Endothelial cell of umbilical vein (primary cell): ENCODE results near the gene C1orf122. TPM values are rescaled to one million over a fixed set of nuclear protein-coding genes. Genes with fewer than 3 reads are reported as not detected.

Experiments
- BruUV-seq: library from RNA; stranded (reverse); fragments of 400-500 nt; replicated peaks from 2 replicates; lab custom pipeline; 2021; lab: Mats Ljungman, UMichigan
- CTCF ChIA-PET: fragments of 300-600, 350-600 bp; sonication (Branson Sonifier 250); formaldehyde crosslinking; loops from one replicate; lab custom pipeline; 2021; ENCODE audit warnings: antibody characterized with exemption, inconsistent platforms; lab: Charles Lee
- POLR2A ChIA-PET: fragments of 300-600, 350-600 bp; sonication (Branson Sonifier 250); formaldehyde crosslinking; loops from one replicate; lab custom pipeline; 2021; ENCODE audit warnings: antibody characterized with exemption, inconsistent platforms; lab: Charles Lee
- DNase-seq: peaks from one replicate; pipeline ENCODE4 v3.0.0-alpha.2; 2011; ENCODE audit warnings: low read depth, low spot score
- FAIRE-seq: peaks from 2 replicates; lab custom pipeline; 2011; peaks lifted over from hg19 to GRCh38; lab: Jason Lieb, UNC
- H2AFZ ChIP-seq: 2 replicates; pipeline ENCODE4 v1.6.0; 2012; ENCODE audit warnings: low read depth, low read length, control low read depth, inconsistent platforms
- H3K27ac ChIP-seq: 2 replicates; pipeline ENCODE4 v1.5.1; 2011; ENCODE audit warnings: low read depth, mild to moderate bottlenecking, control low read depth, low read length, moderate library complexity; ENCODE audit not compliant: insufficient read depth
- H3K27me3 ChIP-seq, 2 experiments: 2 replicates each; pipeline versions ENCODE4 v1.6.0 to v1.6.1; 2011; ENCODE audit warnings: low read length in 2 of 2, mixed read lengths in 1 of 2; ENCODE audit not compliant: control insufficient read depth in 2 of 2, insufficient read depth in 2 of 2
- H3K36me3 ChIP-seq, 2 experiments: 2 replicates in 1 of 2; 3 replicates in 1 of 2; pipeline ENCODE4 v1.5.1; 2011; ENCODE audit warnings: low read length in 2 of 2, mild to moderate bottlenecking in 1 of 2, moderate library complexity in 1 of 2; ENCODE audit not compliant: control insufficient read depth in 2 of 2, insufficient read depth in 2 of 2; ENCODE audit errors: extremely low read depth in 1 of 2
- H3K4me1 ChIP-seq: 3 replicates; pipeline ENCODE4 v1.5.1; 2011; ENCODE audit warnings: mild to moderate bottlenecking, low read length; ENCODE audit not compliant: control insufficient read depth, insufficient read depth; ENCODE audit errors: extremely low read depth
- H3K4me2 ChIP-seq: 2 replicates; pipeline ENCODE4 v1.6.1; 2011; ENCODE audit warnings: low read length, control low read depth, mixed read lengths; ENCODE audit not compliant: insufficient read depth
- H3K4me3 ChIP-seq, 3 experiments: fragments of 200-600 bp in 1 of 3; sonication (generic), shearing (Covaris generic) in 1 of 3; replicated peaks in 1 of 3; 2 replicates each; pipeline ENCODE4 v1.5.1; 2011 to 2016; ENCODE audit warnings: control low read depth in 3 of 3, low read length in 3 of 3, mild to moderate bottlenecking in 2 of 3, inconsistent platforms in 1 of 3, low read depth in 1 of 3, moderate library complexity in 1 of 3; ENCODE audit not compliant: insufficient read depth in 1 of 3
- H3K79me2 ChIP-seq: 2 replicates; pipeline ENCODE4 v1.6.0; 2012; ENCODE audit warnings: low read length, inconsistent platforms; ENCODE audit not compliant: control insufficient read depth, insufficient read depth
- H3K9ac ChIP-seq: replicated peaks from 2 replicates; pipeline ENCODE3; 2011; ENCODE audit warnings: low read length, control low read depth; ENCODE audit not compliant: insufficient read depth; ENCODE audit errors: extremely low read depth
- H3K9me1 ChIP-seq: replicated peaks from 3 replicates; pipeline ENCODE4 v1.6.0; 2011; ENCODE audit warnings: mild to moderate bottlenecking, low read length; ENCODE audit not compliant: control insufficient read depth, insufficient read depth; ENCODE audit errors: extremely low read depth
- H3K9me3 ChIP-seq: replicated peaks from 2 replicates; pipeline ENCODE4 v1.5.1; 2012; ENCODE audit warnings: low read length, inconsistent platforms; ENCODE audit not compliant: control insufficient read depth, insufficient read depth
- H4K20me1 ChIP-seq: replicated peaks from 2 replicates; pipeline ENCODE3; 2011; ENCODE audit warnings: mild to moderate bottlenecking, low read length; ENCODE audit not compliant: control insufficient read depth, insufficient read depth; ENCODE audit errors: extremely low read depth
- CTCF ChIP-seq, 2 donors: IDR thresholded peaks; 1 replicate in 1 of 2; 2 replicates in 1 of 2; pipeline ENCODE4 v1.5.1; 2011; ENCODE audit warnings: low read length in 2 of 2, mild to moderate bottlenecking in 2 of 2, moderate library complexity in 2 of 2, control low read depth in 1 of 2, inconsistent platforms in 1 of 2, low read depth in 1 of 2; ENCODE audit not compliant: insufficient read depth in 1 of 2; ENCODE audit errors: extremely low read depth in 1 of 2
- EZH2 ChIP-seq: IDR thresholded peaks from 2 replicates; pipeline ENCODE4 v1.6.1; 2012; ENCODE audit warnings: borderline replicate concordance, low read depth, mild to moderate bottlenecking, moderate library complexity, low read length, inconsistent platforms; ENCODE audit not compliant: severe bottlenecking
- FOS ChIP-seq: IDR thresholded peaks from 2 replicates; pipeline ENCODE4 v1.6.1; 2011; ENCODE audit warnings: mild to moderate bottlenecking, low read length, moderate library complexity, borderline replicate concordance; ENCODE audit not compliant: insufficient read depth
- GATA2 ChIP-seq: IDR thresholded peaks from 2 replicates; pipeline ENCODE4 v1.7.0; 2011; ENCODE audit warnings: low read depth, mild to moderate bottlenecking, moderate library complexity, mixed read lengths, low read length; ENCODE audit not compliant: insufficient read length, insufficient read depth
- JUN ChIP-seq: IDR thresholded peaks from 2 replicates; pipeline ENCODE4 v1.6.1; 2011; ENCODE audit warnings: borderline replicate concordance, low read depth; ENCODE audit not compliant: insufficient read length, insufficient read depth
- MYC ChIP-seq: IDR thresholded peaks from one replicate; pipeline ENCODE4 v1.6.1; 2011; ENCODE audit warnings: mild to moderate bottlenecking, low read depth, low read length
- POLR2A ChIP-seq: IDR thresholded peaks from 2 replicates; pipeline ENCODE4 v1.6.1; 2012; ENCODE audit warnings: low read depth, mild to moderate bottlenecking, control low read depth, low read length
- POLR2AphosphoS5 ChIP-seq: IDR thresholded peaks from 2 replicates; pipeline ENCODE4 v1.6.1; 2012; ENCODE audit warnings: low read depth, mild to moderate bottlenecking, control low read depth, low read length, moderate library complexity; ENCODE audit not compliant: insufficient read depth
- dilution Hi-C: fragments of 300-500 bp; cut with MboI; formaldehyde crosslinking; loops from one replicate; pipeline ENCODE4 v1.15.0; 2019; ENCODE audit warnings: low sequenced_read_pairs; ENCODE audit not compliant: extremely low pct_ligation_motif_present
- intact Hi-C: fragments of 100-400 bp; cut with micrococcal nuclease; formaldehyde crosslinking; loops from one replicate; pipeline ENCODE4 v1.10.0; 2022
- polyA plus RNA-seq, 4 experiments: library from polyadenylated mRNA; depleted of rRNA in 3 of 4; stranded (reverse) in 3 of 4; unstranded in 1 of 4; fragments of >200 nt; gene quantifications; 2 replicates each; pipeline versions ENCODE4 v1.2.1 to v1.2.3, GENCODE V29; 2011 to 2012; ENCODE audit warnings: missing spikeins in 1 of 4
- total RNA-seq: library from RNA; stranded (reverse); gene quantifications from 2 replicates; pipeline ENCODE4 v1.2.3, GENCODE V29; 2021
- TF ChIP-seq, protein P1 (sequence below): IDR thresholded peaks from 2 replicates; pipeline ENCODE4 v1.6.1; 2011; ENCODE audit not compliant: insufficient read depth, insufficient read length

Gene C1orf122
- total and polyA plus RNA-seq, 2 donors (not counting 3 experiments of a cell fraction or from before 2014, with no cell fraction given): 32.8 to 38.8 TPM

DNA sequence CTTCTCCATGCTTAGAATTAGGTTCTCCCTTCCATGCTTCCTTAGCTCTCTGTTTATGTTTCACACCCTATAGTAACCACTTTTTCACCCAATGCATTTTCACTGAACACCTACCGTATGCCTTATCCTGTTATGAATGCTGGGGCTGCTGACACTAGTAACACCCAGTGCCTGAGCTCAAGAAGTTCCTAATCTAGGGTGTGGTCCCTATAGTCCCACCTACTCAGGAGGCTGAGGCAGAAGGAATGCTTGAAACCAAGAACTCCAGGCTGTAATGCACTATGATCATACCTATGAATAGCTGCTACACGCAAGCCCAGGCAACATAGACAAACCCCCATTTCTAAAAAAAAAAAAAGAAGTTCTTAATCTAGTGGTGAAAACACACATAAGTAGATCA, 48.1 kb upstream of the C1orf122 start:
- no peak overlapping the region for H3K4me3 ChIP-seq
- no peak overlapping the region for H3K9ac ChIP-seq
- CTCF ChIA-PET: no interaction called here
- no peak overlapping the region for H3K4me2 ChIP-seq
- no peaks in the 10 kb centered on the region for H3K4me1 ChIP-seq
- peaks cover 10 to 15% of the 10 kb centered on the region in 2 experiments for H3K27me3 ChIP-seq
- H3K27ac ChIP-seq: no peak overlapping the region
- H3K36me3 ChIP-seq: no peaks in the 10 kb centered on the region
- dilution Hi-C loops (no loop called here), intact Hi-C loops (no loop called here)
- BruUV-seq: no TSS peak
- POLR2A ChIA-PET: no interaction called here
- no peak for FAIRE-seq
- H3K79me2 ChIP-seq: no peaks in the 10 kb centered on the region
- no peak for TF ChIP-seq POLR2AphosphoS5
- TF ChIP-seq JUN: no peak
- no peak for TF ChIP-seq FOS
- no peak for TF ChIP-seq POLR2A
- TF ChIP-seq EZH2: no peak
- no peak for TF ChIP-seq MYC
- TF ChIP-seq CTCF (IDR thresholded peaks at IDR 0.05; ENCODE audit: extremely low read depth in 1 of 2, insufficient read depth in 1 of 2, low read depth in 1 of 2, low read length in 2 of 2): no peak
- TF ChIP-seq, protein P1, sequence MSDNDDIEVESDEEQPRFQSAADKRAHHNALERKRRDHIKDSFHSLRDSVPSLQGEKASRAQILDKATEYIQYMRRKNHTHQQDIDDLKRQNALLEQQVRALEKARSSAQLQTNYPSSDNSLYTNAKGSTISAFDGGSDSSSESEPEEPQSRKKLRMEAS: no peak
- TF ChIP-seq GATA2: no peak
- no peaks in the 10 kb centered on the region for H4K20me1 ChIP-seq
- no peaks in the 10 kb centered on the region for H3K9me1 ChIP-seq
- DNase-seq: no peak
- no peak overlapping the region for H2AFZ ChIP-seq
- H3K9me3 ChIP-seq: no peaks in the 10 kb centered on the region
